Breast epithelium (tissue), 4 donors: ENCODE measurements around the gene GNB1. TPM values are rescaled to one million over a fixed set of nuclear protein-coding genes. Genes with fewer than 3 reads are reported as not detected.

Experiments used
- DNase-seq, 2 donors: peaks; one replicate each; pipeline ENCODE4 v3.0.0-alpha.2; 2019; ENCODE audit warnings: low spot score in 2 of 2
- H3K27ac ChIP-seq, 2 donors: fragments of 200-600 bp; sonication (generic) in 1 of 2; one replicate each; pipeline ENCODE4 v1.5.1; 2016 to 2019; ENCODE audit warnings: mild to moderate bottlenecking in 1 of 2
- H3K27me3 ChIP-seq, 2 donors: fragments of 200-600 bp; sonication (generic) in 1 of 2; one replicate each; pipeline versions ENCODE4 v1.5.1 to v1.6.0; 2017 to 2019; ENCODE audit warnings: control low read depth in 1 of 2, mild to moderate bottlenecking in 1 of 2
- H3K36me3 ChIP-seq: fragments of 200-600 bp; one replicate; pipeline ENCODE4 v1.5.1; 2019
- H3K4me1 ChIP-seq, 2 donors: fragments of 200-600 bp; sonication (generic); one replicate each; pipeline ENCODE4 v1.5.1; 2016 to 2019; ENCODE audit warnings: control low read depth in 1 of 2
- H3K4me3 ChIP-seq, 3 donors: fragments of 200-600 bp; sonication (generic); 1 replicate in 2 of 3; 2 replicates in 1 of 3; pipeline ENCODE4 v1.5.1; 2016 to 2019; ENCODE audit warnings: mild to moderate bottlenecking in 3 of 3, moderate library complexity in 2 of 3
- H3K9me3 ChIP-seq, 2 donors: fragments of 200-600 bp; sonication (generic) in 1 of 2; one replicate each; pipeline ENCODE4 v1.5.1; 2016 to 2019; ENCODE audit warnings: control low read depth in 1 of 2
- POLR2A ChIP-seq: fragments of 450-650 bp; IDR thresholded peaks from one replicate; pipeline ENCODE4 v1.6.1; 2016; ENCODE audit warnings: antibody characterized with exemption, mild to moderate bottlenecking, moderate library complexity
- POLR2AphosphoS5 ChIP-seq, 3 donors: sonication (generic); formaldehyde crosslinking; IDR thresholded peaks; one replicate each; pipeline ENCODE4 v1.6.1; 2017; ENCODE audit warnings: antibody characterized with exemption in 3 of 3
- intact Hi-C: fragments of 100-400 bp; cut with DNase I; formaldehyde crosslinking; loops from one replicate; pipeline ENCODE4 v1.15.1; 2023; ENCODE audit warnings: low total_unique reads
- total RNA-seq, 3 donors: library from RNA; depleted of rRNA; stranded (reverse); fragments of >200 nt; gene quantifications; one replicate each; pipeline ENCODE4 v1.1.0, GENCODE V29; 2016
- TF ChIP-seq, protein P1 (sequence below), 3 donors: fragments of 450-650 bp; IDR thresholded peaks; one replicate each; pipeline ENCODE4 v1.5.1; 2016 to 2017; ENCODE audit warnings: antibody characterized with exemption in 3 of 3, mild to moderate bottlenecking in 3 of 3, moderate library complexity in 3 of 3

The GNB1 gene
- total RNA-seq, 3 donors from 2014 or later, result 108 to 138 (median 123) TPM

DNA sequence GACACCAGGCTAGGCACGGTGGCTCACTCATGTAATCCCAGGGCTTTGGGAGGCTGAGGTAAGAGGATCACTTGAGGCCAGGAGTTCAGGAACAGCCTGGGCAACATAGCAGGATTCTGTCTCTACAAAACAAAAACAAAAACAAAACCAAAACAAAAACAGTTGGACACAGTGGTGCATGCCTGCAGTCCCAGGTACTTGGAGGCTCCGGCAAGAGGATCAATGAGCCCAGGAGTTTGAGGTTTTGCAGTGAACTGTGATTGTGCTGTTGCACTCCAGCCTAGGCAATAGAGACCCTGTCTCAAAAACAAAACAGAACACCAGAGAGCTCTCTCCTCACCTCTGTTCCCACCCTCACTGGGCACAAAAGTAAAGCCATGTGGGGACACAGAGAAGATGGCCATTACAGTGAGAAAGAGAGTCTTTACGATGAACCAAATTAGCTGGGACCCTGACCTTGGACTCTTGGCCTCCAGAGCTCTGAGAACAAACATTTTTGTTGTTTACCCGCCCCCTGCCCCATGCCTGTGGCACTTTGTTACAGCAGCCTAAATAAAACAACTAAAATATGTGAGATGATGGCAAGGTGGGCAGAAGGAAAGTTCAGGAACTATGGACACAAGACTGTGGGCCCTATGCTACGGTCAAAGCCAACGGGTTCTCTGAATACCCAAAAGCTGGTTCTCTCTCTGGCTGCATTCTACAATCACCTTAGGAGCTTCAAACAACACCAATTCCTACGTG lies 122.5 kb downstream of the GNB1 start:
- intact Hi-C loops, result no loop called here
- TF ChIP-seq POLR2A (no peak), POLR2AphosphoS5 (IDR thresholded peaks at IDR 0.05) (no peak)
- TF ChIP-seq, protein P1, sequence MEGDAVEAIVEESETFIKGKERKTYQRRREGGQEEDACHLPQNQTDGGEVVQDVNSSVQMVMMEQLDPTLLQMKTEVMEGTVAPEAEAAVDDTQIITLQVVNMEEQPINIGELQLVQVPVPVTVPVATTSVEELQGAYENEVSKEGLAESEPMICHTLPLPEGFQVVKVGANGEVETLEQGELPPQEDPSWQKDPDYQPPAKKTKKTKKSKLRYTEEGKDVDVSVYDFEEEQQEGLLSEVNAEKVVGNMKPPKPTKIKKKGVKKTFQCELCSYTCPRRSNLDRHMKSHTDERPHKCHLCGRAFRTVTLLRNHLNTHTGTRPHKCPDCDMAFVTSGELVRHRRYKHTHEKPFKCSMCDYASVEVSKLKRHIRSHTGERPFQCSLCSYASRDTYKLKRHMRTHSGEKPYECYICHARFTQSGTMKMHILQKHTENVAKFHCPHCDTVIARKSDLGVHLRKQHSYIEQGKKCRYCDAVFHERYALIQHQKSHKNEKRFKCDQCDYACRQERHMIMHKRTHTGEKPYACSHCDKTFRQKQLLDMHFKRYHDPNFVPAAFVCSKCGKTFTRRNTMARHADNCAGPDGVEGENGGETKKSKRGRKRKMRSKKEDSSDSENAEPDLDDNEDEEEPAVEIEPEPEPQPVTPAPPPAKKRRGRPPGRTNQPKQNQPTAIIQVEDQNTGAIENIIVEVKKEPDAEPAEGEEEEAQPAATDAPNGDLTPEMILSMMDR (IDR thresholded peaks at IDR 0.05), result no peak
- no peaks in the 10 kb centered on the region for H3K36me3 ChIP-seq
- no peak overlapping the region for H3K27ac ChIP-seq
- DNase-seq, result no peak
- no peaks in the 10 kb centered on the region for H3K4me1 ChIP-seq
- H3K27me3 ChIP-seq, result no peaks in the 10 kb centered on the region
- H3K4me3 ChIP-seq, result no peak overlapping the region
- H3K9me3 ChIP-seq, result peaks cover 0 to 14% of the 10 kb centered on the region in 2 donors

DNA sequence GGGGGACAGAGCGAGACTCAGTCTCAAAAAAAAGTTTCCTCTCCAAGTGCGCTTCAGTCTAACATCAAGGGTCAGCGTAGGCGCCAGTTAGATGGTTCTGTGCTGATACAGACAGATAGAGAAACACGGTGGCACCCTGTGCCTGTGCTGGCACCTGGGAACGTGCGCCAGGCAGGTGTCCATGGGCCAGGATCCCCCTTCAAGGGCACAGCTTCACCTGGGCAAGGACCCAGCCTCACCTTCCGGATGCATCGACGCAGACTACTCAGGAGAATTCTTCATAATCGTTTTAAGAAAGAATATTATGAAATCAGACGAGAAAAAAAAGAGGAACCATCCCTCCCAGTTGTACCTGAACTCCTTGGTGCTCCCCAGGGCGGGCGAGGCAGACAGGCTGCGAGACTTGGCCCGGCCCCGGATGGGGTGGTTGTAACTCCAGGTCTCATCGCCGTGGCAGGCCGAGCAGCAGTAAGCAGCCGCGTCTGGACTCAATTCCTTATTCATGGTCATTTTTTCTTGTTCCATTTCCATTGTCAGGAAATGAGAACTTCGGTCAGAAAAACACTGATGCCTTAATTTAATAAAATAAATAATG lies 125.9 kb downstream of the GNB1 start:
- TF ChIP-seq POLR2A, result no peak
- TF ChIP-seq, protein P1 (IDR thresholded peaks at IDR 0.05), result no peak
- no peak for TF ChIP-seq POLR2AphosphoS5 (IDR thresholded peaks at IDR 0.05)
- no peaks in the 10 kb centered on the region for H3K27me3 ChIP-seq
- no peak overlapping the region for H3K4me3 ChIP-seq
- DNase-seq, result no peak
- intact Hi-C loops, result loop anchor here (5.0 kb wide), 1 partner anchor 142 kb away; no protein-coding TSS in a partner anchor
- H3K36me3 ChIP-seq, result no peaks in the 10 kb centered on the region
- H3K4me1 ChIP-seq, result no peaks in the 10 kb centered on the region
- peak overlapping the region in 1 of 2 donors; percentile 75 for H3K27ac ChIP-seq
- no peaks in the 10 kb centered on the region for H3K9me3 ChIP-seq

DNA sequence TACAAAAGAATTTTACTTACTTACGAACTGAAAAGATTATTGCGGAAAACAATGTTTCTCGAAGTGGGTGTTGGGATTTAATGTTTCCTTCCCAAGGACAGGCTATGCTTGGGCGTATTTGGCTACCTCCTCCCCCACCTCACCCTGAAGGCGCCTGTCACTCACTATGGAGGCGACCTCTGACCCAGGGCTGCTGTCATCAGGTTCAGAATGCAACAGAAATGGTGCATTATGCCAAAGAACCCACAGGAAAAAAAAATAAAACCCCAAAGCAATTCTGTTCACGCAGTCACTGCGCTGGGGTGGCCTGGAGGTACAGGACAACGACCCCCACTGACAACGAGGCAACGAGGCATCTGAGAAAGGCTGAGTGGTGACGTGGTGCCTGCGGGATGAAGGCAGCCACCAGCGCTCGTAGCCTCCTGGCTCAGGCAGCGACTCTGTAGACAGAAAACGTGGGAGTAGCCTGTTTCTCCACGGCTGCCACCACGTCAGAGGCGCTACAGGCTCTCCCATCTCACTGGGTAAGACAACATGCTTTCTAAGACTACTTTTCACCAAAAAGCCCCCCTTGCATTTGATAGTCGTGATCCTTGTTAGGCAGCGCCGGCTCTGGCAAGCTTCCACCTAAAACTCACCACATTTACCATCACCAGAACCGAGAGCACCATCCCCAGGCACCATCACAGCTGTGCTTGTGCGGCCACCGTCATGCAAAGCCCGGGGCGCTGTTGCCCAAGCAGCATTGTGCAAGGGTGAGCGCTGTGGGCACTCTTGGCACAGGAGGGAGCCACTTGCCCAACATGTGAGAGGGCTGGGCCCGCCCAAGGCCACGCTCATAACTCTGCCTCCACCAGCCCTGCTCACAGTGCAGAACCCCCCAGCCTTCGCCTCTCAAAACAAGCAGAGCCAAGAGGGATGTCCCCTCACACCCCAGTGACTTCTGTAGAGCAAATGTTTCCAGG lies 126.9 kb downstream of the GNB1 start:
- no peaks in the 10 kb centered on the region for H3K27me3 ChIP-seq
- intact Hi-C loops, result loop anchor here (5.0 kb wide), 1 partner anchor 143 kb away; no protein-coding TSS in a partner anchor
- peak overlapping the region; percentile 68 to 75 for H3K27ac ChIP-seq
- no peaks in the 10 kb centered on the region for H3K9me3 ChIP-seq
- DNase-seq, result peak in 1 of 2 donors; percentile 86
- no peak overlapping the region for H3K4me3 ChIP-seq
- no peaks in the 10 kb centered on the region for H3K4me1 ChIP-seq
- TF ChIP-seq POLR2AphosphoS5 (IDR thresholded peaks at IDR 0.05), result peak; percentile 26 to 83 (median 80)
- TF ChIP-seq, protein P1 (IDR thresholded peaks at IDR 0.05), result no peak
- H3K36me3 ChIP-seq, result no peaks in the 10 kb centered on the region

DNA sequence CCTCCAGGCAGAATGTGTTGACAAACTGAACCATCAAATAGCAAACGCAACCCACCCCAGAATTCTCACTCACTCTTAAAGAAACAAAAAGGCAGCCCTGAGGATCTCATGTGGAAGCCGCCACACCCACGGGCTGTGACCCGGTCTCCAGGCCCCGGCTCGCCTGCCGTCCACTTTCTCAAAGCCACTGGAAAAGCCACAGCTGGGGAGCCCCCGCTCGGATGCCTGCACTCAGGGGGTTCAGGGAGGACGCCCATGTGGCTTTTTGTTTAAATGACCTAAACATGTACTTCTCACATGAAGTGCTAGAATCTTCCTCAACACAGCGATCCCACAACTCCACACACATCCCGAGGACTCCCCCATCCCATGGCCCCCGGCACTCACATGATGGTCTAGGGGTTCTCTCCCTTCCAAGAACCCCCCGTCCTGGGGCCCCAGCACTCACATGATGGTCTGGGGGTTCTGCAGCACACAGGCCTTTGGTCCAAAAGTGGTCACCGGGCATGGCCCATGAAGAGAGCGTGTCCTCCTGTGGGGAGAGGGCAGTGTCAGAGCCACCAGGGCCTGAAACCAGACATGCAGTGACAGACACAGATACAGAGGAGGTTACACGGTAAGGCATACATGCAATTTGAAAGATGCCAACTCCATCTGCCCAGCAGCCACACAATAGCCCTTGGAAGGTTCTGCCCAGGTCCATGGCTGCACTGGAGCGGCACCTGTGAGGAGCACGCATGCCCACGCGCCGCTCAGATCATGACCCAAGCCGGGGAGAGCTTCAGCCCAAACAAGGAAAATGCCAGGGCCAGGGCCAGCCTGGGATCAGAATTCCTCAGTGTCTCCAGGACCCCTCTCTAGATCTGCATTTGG lies 129.1 kb downstream of the GNB1 start:
- Histone ChIP-seq H3K27me3 (no peaks in the 10 kb centered on the region), H3K36me3 (no peaks in the 10 kb centered on the region), H3K9me3 (no peaks in the 10 kb centered on the region), H3K27ac (no peak overlapping the region), H3K4me3 (no peak overlapping the region), H3K4me1 (no peaks in the 10 kb centered on the region)
- no peak for DNase-seq
- TF ChIP-seq POLR2A, result no peak
- TF ChIP-seq, protein P1 (IDR thresholded peaks at IDR 0.05), result no peak
- no peak for TF ChIP-seq POLR2AphosphoS5 (IDR thresholded peaks at IDR 0.05)
- intact Hi-C loops, result loop anchor here (5.0 kb wide), 1 partner anchor 146 kb away; no protein-coding TSS in a partner anchor
